HepG2 (cell line): ENCODE measurements around the gene F12. TPM values are rescaled to one million over a fixed set of nuclear protein-coding genes. Genes with fewer than 3 reads are reported as not detected.

Source experiments
- HNF4G ChIP-seq, 2 experiments: sonication (generic) in 1 of 2; formaldehyde crosslinking in 1 of 2; IDR thresholded peaks; 2 replicates each; pipeline versions ENCODE4 v1.4.0 to v1.6.1; 2011 to 2020; ENCODE audit warnings: borderline replicate concordance in 2 of 2, low read depth in 2 of 2, mild to moderate bottlenecking in 2 of 2, low read length in 1 of 2, missing genetic modification reagents in 1 of 2, moderate library complexity in 1 of 2
- KMT2A ChIP-seq: sonication (generic); formaldehyde crosslinking; IDR thresholded peaks from 2 replicates; pipeline ENCODE4 v1.4.0; 2020; ENCODE audit warnings: missing genetic modification reagents
- MAFK ChIP-seq, 2 experiments: IDR thresholded peaks in 1 of 2; conservative IDR thresholded peaks in 1 of 2; 2 replicates each; pipeline ENCODE4 v1.6.1; 2011; ENCODE audit warnings: improper control_type of control experiment in 2 of 2, low read length in 2 of 2
- MIXL1 ChIP-seq: IDR thresholded peaks from 2 replicates; pipeline ENCODE4 v1.6.1; 2016
- NRL ChIP-seq: sonication (generic); formaldehyde crosslinking; IDR thresholded peaks from 2 replicates; pipeline ENCODE4 v1.5.0; 2020; ENCODE audit warnings: missing genetic modification reagents, mild to moderate bottlenecking, moderate library complexity, borderline replicate concordance
- RAD51 ChIP-seq: fragments of 450-650 bp; IDR thresholded peaks from 2 replicates; pipeline ENCODE4 v1.6.1; 2016; ENCODE audit warnings: borderline replicate concordance
- THAP11 ChIP-seq: IDR thresholded peaks from 2 replicates; pipeline ENCODE4 v1.6.1; 2016; ENCODE audit warnings: missing biosample characterization, missing genetic modification reagents
- ZNF546 ChIP-seq: sonication (generic); formaldehyde crosslinking; conservative IDR thresholded peaks from 2 replicates; pipeline ENCODE4 v1.8.1; 2023; ENCODE audit warnings: mild to moderate bottlenecking, missing genetic modification reagents
- ZNF558 ChIP-seq: sonication (generic); formaldehyde crosslinking; IDR thresholded peaks from 2 replicates; pipeline ENCODE4 v1.9.0; 2022; ENCODE audit warnings: mild to moderate bottlenecking, missing genetic modification reagents, borderline replicate concordance
- ZNF773 ChIP-seq: sonication (generic); formaldehyde crosslinking; IDR thresholded peaks from 2 replicates; pipeline ENCODE4 v1.4.0; 2020; ENCODE audit warnings: missing genetic modification reagents, borderline replicate concordance
- polyA plus RNA-seq, 8 experiments: library from polyadenylated mRNA; depleted of rRNA in 3 of 8; stranded (reverse) in 7 of 8; unstranded in 1 of 8; fragments of >200 nt; fragmentation: Illumina TruSeq in 4 of 8; extraction: Trizol in 4 of 8; gene quantifications; 2 replicates each; pipeline versions ENCODE4 v1.2.1 to v1.2.3, GENCODE V29; 2011 to 2016; ENCODE audit warnings: low read depth in 4 of 8, missing spikeins in 1 of 8, mixed read lengths in 1 of 8; ENCODE audit not compliant: insufficient read depth in 1 of 8
- total RNA-seq, 5 experiments: library from RNA; depleted of rRNA; stranded (reverse); fragments of >200 nt; fragmentation: Illumina TruSeq; extraction: Trizol; gene quantifications; 2 replicates each; pipeline ENCODE4 v1.2.3, GENCODE V29; 2016; ENCODE audit warnings: low read depth in 1 of 5
- TF ChIP-seq, protein P1 (sequence below): sonication (generic); formaldehyde crosslinking; IDR thresholded peaks from 2 replicates; pipeline ENCODE4 v1.9.0; 2021; ENCODE audit warnings: missing genetic modification reagents, mild to moderate bottlenecking, borderline replicate concordance
- TF ChIP-seq, protein P2 (sequence below): sonication (generic); formaldehyde crosslinking; IDR thresholded peaks from one replicate; pipeline ENCODE4 v1.5.1; 2020; ENCODE audit warnings: mild to moderate bottlenecking, missing genetic modification reagents; ENCODE audit errors: not compliant biosample characterization
- TF ChIP-seq, protein P3 (sequence below): sonication (generic); formaldehyde crosslinking; IDR thresholded peaks from 2 replicates; pipeline ENCODE4 v1.4.0; 2020; ENCODE audit warnings: missing genetic modification reagents, borderline replicate concordance

Gene F12
- total and polyA plus RNA-seq, 2 of the 13 experiments (the other 11 are each of a cell fraction or from before 2014, with no cell fraction given) = 2.5 to 3.0 TPM

DNA sequence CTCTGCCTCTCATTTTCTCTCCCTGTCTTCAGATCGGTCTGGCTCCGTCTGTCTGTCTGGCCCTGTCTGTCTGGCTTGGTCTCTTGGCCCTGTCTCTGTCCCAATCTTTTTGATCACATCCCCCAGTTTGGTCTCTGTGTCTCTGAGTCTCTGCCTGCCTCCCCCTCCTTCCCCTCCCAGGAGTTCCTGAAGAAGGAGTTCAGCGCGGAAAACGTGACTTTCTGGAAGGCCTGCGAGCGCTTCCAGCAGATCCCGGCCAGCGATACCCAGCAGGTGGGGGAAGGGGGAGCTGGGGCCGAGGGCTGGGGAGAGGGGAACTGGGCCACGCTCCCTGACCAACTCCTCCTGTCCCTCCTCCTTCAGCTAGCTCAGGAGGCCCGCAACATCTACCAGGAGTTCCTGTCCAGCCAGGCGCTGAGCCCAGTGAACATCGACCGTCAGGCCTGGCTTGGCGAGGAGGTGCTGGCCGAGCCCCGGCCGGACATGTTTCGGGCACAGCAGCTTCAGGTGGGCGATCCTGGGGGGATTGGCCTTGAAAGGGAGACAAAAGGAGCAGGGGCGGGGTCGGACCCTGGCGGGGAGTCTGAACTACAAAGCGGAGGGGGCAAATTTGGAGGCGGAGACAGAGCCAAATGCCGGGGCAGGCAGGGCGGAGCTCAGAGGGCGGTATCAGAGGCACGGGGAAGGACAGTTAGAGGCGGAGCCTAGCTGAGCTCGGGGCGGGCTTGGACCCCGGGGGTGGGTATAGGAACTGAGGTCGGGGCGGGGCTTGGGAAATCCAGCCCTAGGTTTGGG, 42.6 kb downstream of the F12 start (continued):
- TF ChIP-seq HNF4G (IDR thresholded peaks at IDR 0.05; ENCODE audit: borderline replicate concordance, low read depth, low read length) (no peak), HNF4G (CRISPR knock-in tag; IDR thresholded peaks at IDR 0.05; ENCODE audit: borderline replicate concordance, low read depth) (no peak), THAP11 (CRISPR knock-in tag) (peak; percentile 56), ZNF773 (CRISPR knock-in tag) (no peak), ZNF546 (no peak), MAFK (conservative IDR thresholded peaks at IDR 0.05 in 1 of 2, IDR thresholded peaks at IDR 0.05 in 1 of 2; ENCODE audit: low read length in 2 of 2) (no peak), RAD51 (no peak), KMT2A (CRISPR knock-in tag) (peak; percentile 27; the same call in 1 of the 2 replicates), MIXL1 (CRISPR knock-in tag) (0 out of 2 replicates have a peak, but pooled peaks have one; percentile 10), NRL (CRISPR knock-in tag) (no peak; the same call in 1 of the 2 replicates), ZNF558 (CRISPR knock-in tag) (no peak)
- TF ChIP-seq, protein P1, sequence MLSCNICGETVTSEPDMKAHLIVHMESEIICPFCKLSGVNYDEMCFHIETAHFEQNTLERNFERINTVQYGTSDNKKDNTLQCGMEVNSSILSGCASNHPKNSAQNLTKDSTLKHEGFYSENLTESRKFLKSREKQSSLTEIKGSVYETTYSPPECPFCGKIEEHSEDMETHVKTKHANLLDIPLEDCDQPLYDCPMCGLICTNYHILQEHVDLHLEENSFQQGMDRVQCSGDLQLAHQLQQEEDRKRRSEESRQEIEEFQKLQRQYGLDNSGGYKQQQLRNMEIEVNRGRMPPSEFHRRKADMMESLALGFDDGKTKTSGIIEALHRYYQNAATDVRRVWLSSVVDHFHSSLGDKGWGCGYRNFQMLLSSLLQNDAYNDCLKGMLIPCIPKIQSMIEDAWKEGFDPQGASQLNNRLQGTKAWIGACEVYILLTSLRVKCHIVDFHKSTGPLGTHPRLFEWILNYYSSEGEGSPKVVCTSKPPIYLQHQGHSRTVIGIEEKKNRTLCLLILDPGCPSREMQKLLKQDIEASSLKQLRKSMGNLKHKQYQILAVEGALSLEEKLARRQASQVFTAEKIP = no peak
- TF ChIP-seq, protein P2, sequence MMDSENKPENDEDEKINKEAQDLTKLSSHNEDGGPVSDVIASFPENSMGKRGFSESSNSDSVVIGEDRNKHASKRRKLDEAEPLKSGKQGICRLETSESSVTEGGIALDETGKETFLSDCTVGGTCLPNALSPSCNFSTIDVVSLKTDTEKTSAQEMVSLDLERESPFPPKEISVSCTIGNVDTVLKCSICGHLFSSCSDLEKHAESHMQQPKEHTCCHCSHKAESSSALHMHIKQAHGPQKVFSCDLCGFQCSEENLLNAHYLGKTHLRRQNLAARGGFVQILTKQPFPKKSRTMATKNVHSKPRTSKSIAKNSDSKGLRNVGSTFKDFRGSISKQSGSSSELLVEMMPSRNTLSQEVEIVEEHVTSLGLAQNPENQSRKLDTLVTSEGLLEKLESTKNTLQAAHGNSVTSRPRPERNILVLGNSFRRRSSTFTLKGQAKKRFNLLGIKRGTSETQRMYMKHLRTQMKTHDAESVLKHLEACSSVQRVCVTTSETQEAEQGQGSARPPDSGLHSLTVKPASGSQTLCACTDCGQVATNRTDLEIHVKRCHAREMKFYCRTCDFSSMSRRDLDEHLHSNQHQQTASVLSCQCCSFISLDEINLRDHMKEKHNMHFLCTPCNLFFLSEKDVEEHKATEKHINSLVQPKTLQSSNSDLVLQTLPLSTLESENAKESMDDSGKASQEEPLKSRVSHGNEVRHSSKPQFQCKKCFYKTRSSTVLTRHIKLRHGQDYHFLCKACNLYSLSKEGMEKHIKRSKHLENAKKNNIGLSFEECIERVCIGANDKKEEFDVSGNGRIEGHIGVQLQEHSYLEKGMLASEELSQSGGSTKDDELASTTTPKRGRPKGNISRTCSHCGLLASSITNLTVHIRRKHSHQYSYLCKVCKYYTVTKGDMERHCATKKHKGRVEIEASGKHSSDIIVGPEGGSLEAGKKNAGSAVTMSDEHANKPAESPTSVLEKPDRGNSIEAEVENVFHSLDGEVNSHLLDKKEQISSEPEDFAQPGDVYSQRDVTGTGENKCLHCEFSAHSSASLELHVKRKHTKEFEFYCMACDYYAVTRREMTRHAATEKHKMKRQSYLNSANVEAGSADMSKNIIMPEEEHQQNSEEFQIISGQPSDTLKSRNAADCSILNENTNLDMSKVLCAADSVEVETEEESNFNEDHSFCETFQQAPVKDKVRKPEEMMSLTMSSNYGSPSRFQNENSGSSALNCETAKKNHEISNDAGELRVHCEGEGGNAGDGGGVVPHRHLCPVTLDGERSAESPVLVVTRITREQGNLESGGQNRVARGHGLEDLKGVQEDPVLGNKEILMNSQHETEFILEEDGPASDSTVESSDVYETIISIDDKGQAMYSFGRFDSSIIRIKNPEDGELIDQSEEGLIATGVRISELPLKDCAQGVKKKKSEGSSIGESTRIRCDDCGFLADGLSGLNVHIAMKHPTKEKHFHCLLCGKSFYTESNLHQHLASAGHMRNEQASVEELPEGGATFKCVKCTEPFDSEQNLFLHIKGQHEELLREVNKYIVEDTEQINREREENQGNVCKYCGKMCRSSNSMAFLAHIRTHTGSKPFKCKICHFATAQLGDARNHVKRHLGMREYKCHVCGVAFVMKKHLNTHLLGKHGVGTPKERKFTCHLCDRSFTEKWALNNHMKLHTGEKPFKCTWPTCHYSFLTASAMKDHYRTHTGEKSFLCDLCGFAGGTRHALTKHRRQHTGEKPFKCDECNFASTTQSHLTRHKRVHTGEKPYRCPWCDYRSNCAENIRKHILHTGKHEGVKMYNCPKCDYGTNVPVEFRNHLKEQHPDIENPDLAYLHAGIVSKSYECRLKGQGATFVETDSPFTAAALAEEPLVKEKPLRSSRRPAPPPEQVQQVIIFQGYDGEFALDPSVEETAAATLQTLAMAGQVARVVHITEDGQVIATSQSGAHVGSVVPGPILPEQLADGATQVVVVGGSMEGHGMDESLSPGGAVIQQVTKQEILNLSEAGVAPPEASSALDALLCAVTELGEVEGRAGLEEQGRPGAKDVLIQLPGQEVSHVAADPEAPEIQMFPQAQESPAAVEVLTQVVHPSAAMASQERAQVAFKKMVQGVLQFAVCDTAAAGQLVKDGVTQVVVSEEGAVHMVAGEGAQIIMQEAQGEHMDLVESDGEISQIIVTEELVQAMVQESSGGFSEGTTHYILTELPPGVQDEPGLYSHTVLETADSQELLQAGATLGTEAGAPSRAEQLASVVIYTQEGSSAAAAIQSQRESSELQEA = peak; percentile 20
- TF ChIP-seq, protein P3, sequence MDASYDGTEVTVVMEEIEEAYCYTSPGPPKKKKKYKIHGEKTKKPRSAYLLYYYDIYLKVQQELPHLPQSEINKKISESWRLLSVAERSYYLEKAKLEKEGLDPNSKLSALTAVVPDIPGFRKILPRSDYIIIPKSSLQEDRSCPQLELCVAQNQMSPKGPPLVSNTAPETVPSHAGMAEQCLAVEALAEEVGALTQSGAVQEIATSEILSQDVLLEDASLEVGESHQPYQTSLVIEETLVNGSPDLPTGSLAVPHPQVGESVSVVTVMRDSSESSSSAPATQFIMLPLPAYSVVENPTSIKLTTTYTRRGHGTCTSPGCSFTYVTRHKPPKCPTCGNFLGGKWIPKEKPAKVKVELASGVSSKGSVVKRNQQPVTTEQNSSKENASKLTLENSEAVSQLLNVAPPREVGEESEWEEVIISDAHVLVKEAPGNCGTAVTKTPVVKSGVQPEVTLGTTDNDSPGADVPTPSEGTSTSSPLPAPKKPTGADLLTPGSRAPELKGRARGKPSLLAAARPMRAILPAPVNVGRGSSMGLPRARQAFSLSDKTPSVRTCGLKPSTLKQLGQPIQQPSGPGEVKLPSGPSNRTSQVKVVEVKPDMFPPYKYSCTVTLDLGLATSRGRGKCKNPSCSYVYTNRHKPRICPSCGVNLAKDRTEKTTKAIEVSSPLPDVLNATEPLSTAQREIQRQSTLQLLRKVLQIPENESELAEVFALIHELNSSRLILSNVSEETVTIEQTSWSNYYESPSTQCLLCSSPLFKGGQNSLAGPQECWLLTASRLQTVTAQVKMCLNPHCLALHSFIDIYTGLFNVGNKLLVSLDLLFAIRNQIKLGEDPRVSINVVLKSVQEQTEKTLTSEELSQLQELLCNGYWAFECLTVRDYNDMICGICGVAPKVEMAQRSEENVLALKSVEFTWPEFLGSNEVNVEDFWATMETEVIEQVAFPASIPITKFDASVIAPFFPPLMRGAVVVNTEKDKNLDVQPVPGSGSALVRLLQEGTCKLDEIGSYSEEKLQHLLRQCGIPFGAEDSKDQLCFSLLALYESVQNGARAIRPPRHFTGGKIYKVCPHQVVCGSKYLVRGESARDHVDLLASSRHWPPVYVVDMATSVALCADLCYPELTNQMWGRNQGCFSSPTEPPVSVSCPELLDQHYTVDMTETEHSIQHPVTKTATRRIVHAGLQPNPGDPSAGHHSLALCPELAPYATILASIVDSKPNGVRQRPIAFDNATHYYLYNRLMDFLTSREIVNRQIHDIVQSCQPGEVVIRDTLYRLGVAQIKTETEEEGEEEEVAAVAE (CRISPR knock-in tag) = peak; percentile 61; the same call in 1 of the 2 replicates
